Dermis blood vessel endothelial cell (primary cell): ENCODE data around the gene NUAK2. TPM values are rescaled to one million over a fixed set of nuclear protein-coding genes. Genes with fewer than 3 reads are reported as not detected.
A peak's percentile ranks its signal among the peaks of the same experiment; 100 is the strongest.

ENCODE experiments used
- DNase-seq: peaks from one replicate; pipeline ENCODE4 v3.0.0; 2010
- total RNA-seq: library from RNA; depleted of rRNA; stranded (reverse); fragments of >200 nt; gene quantifications from 2 replicates; pipeline ENCODE4 v1.2.3, GENCODE V29; 2014

NUAK2 gene
- total RNA-seq, 1 donor from 2014 or later, result 4.6 TPM

DNA sequence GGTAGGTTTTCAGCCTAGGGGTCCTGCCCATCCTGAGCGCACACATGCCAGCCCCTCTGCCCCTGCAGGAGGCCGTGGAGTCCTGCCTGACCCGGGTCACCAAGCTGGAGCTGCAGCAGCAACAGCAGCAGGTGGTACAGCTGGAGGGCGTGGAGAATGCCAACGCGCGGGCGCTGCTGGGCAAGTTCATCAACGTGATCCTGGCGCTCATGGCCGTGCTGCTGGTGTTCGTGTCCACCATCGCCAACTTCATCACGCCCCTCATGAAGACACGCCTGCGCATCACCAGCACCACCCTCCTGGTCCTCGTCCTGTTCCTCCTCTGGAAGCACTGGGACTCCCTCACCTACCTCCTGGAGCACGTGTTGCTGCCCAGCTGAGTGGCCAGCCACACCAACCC lies 49.8 kb downstream of the NUAK2 start:
- no peak for DNase-seq

DNA sequence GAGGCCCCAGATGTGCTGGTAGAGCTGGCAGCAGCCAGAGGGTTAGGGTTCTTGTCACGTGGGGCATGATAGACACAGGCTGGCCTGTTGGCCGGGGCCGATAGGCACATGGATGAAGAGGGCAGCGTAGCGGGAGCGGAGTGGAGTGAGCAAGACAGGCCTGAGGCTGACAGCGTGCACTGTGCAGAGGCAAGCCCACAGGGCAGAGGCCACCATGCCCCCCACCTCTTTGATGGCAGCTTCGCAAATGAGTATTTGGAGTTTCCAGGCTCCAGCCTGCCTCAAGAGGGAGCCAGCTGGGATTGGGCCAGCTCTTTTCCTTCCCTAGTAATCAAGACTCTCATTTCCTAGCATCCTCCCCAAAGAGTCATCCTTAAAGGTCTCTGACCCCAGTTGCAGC lies 50.3 kb downstream of the NUAK2 start:
- peak; percentile 89 for DNase-seq

DNA sequence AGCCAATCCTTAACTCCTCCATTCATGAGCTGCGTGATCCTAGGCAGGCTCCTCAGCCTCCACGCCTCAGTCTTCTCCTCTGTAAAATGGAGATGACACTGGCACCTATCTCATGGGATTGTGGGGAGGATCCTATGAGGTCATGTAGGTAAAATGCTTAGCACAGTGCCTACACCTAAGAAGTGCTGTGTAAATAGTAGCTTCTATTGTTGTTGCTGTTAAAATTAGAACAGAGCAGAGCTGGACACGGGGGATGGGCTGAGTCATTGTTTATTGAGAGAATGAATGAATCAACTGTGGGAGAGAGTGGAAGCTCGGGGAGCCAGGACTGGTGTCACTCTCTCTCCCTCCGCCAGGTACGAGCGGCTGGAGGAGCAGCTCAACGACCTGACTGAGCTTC lies 50.8 kb downstream of the NUAK2 start:
- peak; percentile 71 for DNase-seq

DNA sequence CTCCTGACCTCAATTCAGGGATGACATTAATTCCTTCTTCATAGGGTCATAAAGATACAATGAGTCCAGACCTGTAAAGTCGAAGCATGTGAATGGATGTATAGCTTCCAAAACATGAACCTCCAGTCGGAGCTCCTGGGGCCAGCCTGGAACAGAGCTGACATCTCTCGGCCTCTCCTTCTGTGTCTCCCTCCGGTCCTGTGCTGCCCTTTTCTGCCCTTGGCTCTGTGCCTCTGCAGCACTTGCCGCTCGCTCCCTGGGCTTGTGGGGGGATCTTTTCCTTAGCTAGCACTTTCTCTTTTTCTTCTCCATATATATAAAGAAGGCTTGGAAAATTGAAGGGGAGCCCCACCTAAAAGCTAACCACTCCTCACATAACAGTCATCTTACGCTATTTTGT lies 51.3 kb downstream of the NUAK2 start:
- no peak for DNase-seq

DNA sequence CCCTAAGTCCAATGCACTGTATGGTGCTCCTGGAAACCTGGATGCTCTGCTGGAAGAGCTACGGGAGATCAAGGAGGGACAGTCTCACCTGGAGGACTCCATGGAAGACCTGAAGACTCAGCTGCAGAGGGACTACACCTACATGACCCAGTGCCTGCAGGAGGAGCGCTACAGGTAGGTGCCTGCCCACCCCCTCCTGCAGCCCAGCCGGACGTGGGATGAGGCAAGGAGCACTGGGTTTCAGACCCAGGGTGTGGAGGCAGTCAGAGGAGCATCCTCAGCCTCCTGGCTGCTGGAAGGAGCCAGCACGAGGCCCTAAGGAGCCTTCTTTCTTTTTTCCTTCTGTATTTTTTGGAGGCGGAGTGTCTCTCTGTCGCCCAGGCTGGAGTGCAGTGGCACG lies 51.8 kb downstream of the NUAK2 start:
- DNase-seq, result no peak

DNA sequence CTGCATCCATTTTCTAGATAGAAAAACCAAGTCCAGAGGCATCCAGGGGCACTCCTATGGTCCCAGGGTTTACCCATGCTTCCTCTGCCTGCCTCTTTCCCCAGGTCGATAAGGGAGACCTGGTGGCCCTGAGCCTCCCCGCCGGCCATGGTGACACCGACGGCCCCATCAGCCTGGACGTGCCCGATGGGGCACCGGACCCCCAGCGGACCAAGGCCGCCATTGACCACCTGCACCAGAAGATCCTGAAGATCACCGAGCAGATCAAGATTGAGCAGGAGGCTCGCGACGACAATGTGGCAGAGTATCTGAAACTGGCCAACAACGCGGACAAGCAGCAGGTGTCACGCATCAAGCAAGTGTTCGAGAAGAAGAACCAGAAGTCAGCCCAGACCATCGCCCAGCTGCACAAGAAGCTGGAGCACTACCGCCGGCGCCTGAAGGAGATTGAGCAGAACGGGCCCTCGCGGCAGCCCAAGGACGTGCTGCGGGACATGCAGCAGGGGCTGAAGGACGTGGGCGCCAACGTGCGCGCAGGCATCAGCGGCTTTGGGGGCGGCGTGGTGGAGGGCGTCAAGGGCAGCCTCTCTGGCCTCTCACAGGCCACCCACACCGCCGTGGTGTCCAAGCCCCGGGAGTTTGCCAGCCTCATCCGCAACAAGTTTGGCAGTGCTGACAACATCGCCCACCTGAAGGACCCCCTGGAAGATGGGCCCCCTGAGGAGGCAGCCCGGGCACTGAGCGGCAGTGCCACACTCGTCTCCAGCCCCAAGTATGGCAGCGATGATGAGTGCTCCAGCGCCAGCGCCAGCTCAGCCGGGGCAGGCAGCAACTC lies 52.5 kb downstream of the NUAK2 start:
- DNase-seq, result no peak

DNA sequence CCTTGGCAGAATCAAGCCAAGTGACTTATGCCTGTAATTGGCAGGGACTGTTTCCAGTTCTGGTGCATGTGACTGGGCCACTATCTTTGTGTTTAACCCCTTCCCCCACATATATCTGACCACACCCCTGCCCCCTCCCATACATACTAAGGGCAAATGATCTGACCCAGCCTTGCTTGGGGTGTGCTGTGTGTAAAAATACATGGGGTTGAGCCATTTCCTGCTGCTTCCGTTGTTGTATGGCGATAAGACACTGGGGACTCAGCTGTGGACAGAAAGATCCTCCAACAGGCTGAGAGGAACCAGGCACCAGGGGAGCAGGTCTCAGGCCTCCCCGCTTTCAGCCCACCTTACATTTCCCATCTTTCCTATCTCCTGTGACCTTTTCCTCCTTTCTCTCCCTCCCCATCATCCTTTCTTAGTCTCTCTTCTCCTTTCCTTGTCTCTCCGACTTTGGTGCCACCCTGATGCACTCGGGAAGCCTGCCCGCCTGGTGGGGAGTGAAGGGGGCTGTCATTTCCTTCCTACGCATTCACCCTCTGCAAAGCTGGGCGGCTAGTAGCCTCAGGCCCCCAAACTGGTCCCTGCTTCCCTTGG lies 54.1 kb downstream of the NUAK2 start:
- DNase-seq, result peak; percentile 41

DNA sequence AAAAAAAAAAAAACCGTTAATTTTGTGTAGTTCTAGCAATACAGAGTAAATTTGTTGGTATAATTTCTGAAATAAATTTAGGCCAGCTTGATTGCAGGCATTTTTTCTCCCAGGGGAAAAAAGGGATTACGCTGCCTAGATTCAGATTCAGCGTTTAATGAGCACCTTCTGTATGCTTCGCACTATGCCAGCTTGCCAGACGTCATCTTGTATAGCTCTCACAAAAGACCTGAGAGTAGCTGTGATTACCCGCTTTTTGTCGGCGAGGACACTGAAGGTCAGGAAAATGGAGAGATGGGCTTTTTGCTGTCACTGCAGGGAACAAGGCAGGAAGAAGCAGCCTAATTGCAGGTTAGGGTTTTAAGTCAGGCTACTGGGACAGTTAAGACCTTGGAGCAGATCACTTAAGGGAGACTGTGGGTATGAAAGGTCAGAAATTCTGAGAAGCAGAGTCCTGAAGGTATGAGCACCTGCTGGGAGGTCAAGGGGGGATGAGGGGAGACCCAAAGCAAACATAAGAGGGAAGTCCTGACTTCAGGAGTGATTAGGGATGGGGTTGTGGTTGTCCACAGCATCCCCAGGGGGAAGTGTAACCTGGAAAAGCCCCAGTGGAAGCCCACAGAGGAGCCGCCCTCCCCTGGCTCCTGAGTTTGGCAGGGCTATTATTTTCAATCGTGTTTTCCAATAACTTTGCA lies 54.8 kb downstream of the NUAK2 start:
- no peak for DNase-seq

DNA sequence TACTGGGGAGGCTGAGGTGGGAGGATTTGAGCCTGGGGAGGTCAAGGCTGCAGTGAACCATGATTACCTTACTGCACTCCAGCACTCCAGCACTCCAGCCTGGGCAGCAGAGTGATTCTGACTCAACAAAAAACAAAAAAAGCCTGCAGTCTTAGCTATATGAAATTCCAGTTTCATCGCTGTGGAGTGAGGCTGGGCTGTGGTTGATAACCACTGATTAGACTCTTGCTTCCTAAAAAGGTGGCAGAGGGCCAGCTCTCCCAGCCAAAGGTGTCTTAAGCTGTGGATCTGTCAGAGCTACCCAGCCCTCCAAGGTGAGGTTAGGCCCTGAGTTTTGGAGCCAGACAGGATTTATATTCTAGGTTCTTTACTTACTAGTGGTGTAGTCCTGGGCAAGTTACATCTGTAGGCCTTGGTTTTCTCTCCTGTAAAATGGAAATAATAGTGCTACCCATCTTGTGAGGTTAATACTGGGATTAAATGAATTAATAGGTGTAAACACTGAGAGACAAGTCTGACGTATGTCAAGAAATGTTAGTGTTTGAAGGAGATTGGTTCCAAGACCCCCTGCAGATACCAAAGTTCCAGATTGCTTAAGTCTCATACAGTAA lies 57.9 kb downstream of the NUAK2 start:
- no peak for DNase-seq

DNA sequence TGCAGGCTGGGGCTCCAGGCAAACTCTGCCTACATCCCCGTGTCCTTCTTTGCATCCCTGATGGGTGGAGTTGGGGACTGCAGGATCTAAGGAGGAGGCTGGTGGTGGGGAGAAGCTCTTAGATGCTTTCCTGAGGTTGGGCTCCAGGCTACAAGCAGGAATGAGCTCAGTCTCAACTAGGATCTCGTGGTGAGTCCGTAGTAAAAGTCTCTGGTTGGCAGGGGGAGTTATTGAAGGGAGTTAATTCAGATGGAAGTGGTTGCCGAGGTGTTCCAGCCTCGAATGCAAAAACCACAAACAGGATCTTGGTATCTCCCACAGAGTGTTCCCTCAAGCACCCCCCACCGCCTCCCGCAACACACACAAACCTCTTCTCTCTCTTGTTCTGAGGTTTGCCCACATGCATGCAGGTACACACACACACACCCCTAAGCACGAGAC lies 58.8 kb downstream of the NUAK2 start:
- DNase-seq, result peak; percentile 19

DNA sequence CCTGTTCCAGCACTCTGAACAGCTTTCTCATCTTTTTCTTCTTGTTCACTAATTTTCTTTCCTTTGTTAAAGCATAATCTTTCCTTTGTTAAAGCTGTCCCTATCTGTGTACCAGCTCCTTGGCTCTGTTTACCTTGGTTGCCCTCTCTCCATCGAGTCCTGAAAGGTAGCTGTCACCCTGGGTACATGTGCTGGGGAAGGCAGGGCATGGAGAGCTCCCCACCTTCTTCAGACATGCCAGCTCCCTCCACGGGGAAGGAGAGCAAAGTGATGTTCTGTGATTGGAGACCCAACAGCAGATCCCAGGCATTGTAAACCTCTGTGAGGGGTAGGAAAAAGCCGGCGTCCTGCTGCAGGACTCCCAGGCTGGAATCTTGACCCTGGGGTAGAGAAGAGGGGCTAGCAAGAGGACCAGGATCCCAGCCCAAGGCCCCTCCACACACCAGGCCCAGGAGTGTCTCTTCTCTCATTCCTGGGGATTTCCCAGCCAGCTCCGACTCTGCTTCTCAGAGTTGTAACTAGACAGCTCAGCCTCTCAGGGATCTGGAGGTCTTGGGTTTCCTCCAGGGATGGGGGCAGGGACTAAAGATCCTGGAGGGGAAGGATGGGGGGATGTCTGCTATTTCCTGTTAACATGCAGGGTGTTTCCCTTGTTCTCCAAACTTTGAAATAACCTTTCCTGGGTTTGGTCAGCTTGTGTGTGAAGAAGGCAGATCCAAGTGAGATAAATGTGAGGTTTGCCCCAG lies 59.4 kb downstream of the NUAK2 start:
- DNase-seq, result peak; percentile 43

DNA sequence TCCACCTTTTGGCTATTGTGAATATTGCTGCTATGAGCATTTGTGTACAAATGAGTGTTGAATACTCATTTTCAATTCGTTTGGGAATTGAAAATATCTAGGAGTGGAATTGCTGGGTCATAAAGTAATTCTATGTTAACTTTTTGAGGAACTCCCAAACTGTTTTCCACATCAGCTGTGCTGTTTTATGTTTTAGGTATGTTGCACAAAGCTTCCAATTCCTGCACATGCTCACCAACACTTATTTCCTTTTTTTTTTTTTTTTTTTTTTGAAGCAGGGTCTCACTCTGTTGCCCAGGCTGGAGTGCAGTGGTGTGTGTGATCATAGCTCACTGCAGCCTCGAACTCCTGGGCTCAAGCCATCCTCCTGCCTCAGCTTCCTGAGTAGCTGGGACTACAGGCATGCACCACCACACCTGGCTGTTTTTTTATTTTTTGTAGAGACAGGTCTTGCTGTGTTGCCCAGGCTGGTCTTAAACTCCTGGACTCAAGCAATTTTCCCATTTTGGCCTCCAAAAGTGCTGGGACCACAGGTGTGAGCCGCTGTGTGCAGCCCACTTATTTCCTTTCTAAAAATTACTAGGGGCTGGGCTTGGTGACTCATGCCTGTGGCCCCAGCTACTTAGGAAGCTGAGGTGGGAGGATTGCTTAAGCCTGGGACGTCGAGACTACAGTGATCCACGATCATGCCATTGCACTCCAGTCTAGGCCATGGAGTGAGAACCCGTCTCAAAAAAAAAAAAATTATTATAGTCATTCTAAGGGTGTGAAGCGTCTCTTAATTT lies 60.4 kb downstream of the NUAK2 start:
- peak; percentile 50 for DNase-seq

DNA sequence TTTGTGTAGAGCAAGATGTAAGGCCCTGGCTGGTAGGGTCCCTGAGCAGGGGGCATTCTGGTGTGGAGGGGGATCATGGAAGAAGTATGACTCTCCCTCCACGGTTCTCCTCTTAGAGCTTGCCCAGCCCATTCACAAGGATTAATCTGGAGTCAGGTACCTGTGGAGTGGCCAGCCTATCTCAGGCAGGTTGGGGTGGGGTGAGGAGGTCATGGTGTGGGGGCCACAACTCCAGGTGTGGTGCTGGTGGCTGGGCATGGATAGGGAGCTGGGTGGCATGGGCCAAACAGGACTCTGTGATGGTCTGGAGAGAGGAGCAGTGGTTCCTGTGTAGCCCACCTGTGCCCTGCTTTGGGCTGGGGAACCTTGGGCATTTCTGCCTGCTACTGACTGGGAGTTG lies 61.5 kb downstream of the NUAK2 start:
- DNase-seq, result no peak

DNA sequence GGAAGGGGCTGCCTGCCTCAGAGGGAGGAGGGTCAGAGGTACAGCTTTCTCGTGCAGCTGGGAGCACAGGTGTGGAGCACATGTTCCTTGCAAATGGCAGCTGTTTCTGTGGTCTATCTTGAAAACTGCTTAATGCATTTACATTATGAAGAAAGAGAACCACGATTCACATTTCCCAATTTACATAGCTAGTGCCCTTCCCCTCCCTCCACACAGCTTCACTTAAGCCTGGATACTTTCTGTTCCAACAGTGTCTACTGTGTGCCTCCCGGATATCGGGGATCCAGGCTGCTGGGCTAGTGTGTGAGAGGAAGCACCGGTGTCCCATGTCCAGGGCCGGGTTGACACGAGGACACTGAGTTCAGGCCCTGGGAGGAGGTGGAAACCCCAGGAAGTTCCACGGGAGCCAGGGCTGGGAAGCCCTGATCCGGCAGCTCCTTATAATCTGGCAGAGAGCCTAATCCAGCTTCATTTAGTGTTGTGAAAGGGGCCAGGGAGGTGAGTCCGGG lies 62.2 kb downstream of the NUAK2 start:
- peak; percentile 37 for DNase-seq

DNA sequence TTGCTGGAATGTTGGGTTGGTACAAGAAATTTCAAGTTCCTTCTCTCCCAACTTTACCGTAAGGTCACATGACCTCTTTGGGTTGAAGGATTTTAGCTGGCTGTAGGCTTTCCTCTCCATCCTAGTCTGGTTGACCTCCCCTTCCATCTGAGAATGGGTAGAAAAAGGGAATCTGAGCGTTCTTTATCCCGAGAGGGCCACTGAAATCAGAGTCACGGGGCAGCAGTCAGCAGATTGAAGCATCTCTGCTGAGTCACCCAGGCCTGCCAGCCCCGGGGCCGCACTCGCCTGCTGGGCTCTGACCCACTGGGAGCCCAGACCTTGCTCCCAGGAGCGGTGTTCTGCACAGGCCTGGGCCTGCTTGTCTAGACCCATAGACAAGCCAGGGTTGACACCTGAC lies 62.8 kb downstream of the NUAK2 start:
- DNase-seq, result peak; percentile 33

DNA sequence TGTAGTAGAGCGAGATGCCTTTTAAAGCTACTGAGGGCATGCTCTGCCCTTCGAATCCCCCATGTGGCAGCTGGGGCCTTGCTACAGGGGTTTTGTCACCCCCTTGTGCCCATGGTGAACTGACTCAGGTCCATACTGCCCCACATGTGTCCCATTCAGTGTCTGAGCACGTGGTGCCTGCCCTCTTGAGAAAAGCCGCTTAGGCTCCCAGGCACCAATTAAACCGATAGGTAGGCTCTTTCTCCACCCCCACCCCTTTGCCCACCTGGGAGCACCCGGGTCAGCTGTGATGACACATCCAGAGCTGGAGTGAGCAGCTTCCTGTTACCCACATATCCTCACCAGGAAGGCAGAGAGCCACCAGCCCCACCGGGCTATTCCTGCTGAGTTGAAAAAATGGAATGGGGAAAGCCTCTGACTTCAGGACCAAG lies 63.3 kb downstream of the NUAK2 start:
- no peak for DNase-seq

DNA sequence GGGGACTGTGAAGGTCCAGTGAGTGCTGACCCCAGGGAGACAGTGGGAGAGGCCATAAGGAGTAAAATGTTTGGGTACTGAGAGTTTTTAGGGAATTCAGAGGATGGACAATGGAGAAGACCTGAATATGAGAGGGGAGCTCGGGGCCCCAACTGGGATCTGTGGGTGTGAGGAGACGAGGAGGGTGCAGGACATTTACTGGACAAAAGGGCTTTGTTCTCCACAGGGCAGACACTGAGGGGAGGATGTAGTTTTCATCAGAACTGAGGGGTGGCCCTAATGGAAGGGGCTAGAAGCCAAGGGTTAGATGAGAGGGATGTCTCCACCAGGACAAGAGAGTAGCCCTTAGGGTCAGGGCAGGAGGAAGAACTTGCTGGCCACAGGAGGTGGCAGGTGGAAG lies 63.8 kb downstream of the NUAK2 start:
- DNase-seq, result no peak

DNA sequence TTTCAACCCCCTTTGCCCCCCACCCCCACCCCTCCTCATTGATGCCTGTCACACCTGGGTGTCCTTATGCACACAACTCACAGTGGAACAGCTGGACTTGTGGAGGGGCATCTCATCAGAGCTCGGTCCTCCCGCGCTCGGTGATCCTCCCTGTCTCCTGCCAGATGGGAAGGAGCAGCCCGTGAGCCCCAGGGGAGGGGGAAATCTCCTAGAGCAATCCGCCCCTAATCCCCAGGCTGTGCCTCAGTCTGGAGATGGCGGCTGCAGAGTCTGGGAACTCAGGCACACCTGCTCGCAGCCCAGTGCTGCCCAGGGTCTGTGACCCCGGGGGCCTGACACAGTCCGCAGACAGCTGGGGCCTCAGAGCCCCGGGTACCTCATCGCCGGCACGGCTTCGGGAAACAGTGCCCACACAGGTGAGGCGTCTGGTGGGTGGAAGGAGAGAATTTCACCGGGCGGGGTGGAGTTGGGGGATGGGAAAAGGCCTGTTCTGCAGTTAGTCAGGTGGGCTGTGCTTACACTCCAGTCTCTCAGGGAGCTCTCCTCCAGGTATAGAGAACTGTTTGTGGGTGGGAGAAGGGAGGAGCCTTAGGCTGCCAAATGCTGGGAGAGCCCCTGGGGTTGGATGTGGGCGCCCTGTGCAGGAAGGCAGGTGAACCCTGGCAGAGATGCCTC lies 64.5 kb downstream of the NUAK2 start:
- no peak for DNase-seq

DNA sequence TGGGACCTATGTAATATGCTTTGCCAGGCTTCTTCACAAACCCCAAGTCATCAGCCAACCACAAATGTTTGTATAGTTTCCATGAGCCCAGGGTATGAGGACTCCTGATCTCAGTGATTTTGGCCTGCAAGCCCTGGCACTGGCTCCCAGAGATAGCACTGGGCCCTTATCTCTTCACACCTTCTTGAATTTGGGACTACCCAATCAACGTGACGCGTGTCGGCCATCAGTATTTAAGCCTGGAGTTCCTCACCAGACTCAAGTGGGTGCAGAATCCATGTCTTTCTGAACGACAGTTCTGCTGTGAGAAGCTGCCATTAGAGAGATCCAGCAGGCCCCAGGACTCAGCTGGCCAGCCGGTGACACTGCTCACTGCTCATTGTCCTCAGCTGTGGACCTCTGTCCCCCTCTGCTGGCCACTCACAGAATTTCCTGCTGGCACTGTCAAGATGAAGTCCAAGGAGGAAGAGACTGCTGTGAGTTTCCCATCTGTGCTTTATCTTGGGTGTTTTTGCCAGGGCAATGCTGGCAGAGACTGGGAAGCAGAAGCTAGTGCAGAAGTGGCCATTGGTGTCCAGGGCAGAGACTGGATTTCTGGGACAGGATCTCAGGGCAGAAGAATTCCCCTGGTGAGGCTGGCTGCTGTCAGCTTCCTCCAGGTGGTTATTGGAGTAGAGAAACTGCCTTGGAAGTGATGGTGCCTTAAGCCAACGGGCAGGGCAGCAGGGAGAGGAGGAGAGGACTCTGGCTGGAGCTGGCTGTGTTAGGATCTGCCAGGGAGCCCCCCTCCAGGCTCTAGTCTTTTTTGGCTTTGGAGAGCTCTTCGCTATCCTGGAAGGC lies 65.4 kb downstream of the NUAK2 start:
- peak; percentile 92 for DNase-seq
